ENCODE measurements around the gene RETNLB.

RETNLB gene

DNA sequence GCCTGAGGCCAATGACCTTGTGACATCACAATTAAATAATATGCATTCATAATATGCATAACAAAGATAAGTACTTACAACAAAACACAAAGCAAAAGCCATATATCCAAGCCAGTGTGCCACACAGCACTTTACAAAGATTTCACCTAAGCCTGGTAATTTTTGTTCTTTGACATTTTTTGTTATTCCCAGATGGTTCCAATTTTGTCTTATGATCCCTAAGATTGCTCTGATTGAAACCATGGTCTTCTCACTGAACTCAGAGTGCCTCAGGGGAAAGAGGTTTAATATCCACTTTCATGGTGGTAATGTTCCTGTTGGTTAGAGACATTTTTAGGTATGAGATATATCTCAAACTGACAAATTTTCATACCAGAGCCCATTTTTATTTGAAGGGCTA, 29.1 kb downstream of the RETNLB start:
- TF ChIP-seq, protein P1, sequence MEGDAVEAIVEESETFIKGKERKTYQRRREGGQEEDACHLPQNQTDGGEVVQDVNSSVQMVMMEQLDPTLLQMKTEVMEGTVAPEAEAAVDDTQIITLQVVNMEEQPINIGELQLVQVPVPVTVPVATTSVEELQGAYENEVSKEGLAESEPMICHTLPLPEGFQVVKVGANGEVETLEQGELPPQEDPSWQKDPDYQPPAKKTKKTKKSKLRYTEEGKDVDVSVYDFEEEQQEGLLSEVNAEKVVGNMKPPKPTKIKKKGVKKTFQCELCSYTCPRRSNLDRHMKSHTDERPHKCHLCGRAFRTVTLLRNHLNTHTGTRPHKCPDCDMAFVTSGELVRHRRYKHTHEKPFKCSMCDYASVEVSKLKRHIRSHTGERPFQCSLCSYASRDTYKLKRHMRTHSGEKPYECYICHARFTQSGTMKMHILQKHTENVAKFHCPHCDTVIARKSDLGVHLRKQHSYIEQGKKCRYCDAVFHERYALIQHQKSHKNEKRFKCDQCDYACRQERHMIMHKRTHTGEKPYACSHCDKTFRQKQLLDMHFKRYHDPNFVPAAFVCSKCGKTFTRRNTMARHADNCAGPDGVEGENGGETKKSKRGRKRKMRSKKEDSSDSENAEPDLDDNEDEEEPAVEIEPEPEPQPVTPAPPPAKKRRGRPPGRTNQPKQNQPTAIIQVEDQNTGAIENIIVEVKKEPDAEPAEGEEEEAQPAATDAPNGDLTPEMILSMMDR (IDR thresholded peaks at IDR 0.05; ENCODE audit: low read depth, low read length, missing control alignments): no peak
- no peak overlapping the region for H3K4me3 ChIP-seq (replicated peaks; ENCODE audit: low read depth, low read length)
- DNase-seq (ENCODE audit: extremely low read depth, low read depth): no peak

DNA sequence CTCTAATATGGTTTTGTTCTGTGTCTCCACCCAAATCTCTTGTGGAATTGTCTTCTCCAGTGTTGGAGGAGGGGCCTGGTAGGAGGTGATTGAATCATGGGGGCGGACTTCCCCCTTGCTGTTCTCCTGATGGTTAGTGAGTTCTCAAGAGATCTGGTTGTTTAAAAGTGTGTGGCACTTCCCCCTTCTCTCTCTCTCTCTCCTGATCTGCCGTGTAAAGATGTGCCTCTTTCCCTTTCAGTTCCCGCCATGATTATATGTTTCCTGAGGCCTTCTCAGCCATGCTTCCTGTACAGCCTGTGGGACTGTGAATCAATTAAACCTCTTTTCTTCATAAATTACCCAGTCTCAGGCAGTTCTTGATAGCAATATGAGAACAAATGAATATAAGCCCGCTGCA, 33.1 kb downstream of the RETNLB start:
- H3K4me3 ChIP-seq (replicated peaks; ENCODE audit: low read depth, low read length): no peak overlapping the region
- TF ChIP-seq, protein P1 (IDR thresholded peaks at IDR 0.05; ENCODE audit: low read depth, low read length, missing control alignments): no peak
- DNase-seq (ENCODE audit: extremely low read depth, low read depth): no peak

DNA sequence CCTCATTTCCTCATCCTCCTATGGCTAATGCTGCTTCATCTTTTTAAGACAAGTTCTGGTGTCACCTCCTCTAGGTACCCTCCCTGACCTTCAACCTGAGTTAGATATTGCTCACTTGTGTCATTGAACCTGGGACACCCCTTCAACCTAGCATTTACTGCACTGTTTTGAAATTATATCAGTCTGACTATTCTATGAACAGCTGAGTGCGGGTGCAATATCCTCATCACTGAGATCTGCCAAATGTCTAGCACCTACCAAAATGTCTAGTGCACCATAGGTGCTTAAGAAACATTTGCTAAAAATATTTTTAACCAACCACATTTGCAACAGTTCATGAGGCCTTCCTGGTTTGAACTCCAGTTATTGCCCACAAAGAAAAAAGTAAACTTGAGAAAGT, 34.5 kb downstream of the RETNLB start:
- TF ChIP-seq, protein P1 (IDR thresholded peaks at IDR 0.05; ENCODE audit: low read depth, low read length, missing control alignments): no peak
- DNase-seq (ENCODE audit: extremely low read depth, low read depth): no peak

DNA sequence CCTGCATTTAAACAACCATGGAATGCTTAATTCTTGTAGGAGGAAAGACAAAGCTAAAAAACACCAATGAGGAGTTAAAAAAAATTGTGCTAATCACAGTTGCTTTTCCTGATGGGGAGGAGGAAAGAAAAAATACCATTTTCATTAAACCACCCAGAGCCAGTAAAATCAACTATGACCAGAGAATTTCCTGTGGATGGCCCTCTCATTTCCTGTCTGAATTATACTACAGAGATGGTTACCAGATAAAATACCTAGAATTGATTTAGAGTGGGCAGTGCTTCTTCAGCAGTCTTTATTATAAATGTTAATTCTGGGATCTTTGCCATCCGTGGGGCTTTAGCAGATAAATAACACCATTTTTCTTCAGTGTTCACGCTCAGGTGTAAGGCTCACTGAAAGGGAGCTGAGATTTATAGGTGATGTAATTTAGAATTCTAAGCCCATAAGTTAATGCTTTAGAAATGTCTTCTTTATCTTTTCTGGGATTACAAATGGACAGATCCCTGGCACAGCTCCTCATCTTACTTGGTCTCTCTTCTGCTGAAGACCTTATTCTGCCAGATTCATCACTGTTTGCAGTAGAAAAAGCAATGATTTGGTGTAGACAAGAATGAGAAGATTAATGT, 37.9 kb downstream of the RETNLB start:
- no peak for DNase-seq (ENCODE audit: extremely low read depth, low read depth)
- no peak overlapping the region for H3K4me3 ChIP-seq (replicated peaks; ENCODE audit: low read depth, low read length)
- TF ChIP-seq, protein P1 (IDR thresholded peaks at IDR 0.05; ENCODE audit: low read depth, low read length, missing control alignments): no peak

More for the DNA sequence above, 34.5 kb downstream of the RETNLB start:
- no peak overlapping the region for H3K4me3 ChIP-seq (replicated peaks; ENCODE audit: low read depth, low read length)

DNA sequence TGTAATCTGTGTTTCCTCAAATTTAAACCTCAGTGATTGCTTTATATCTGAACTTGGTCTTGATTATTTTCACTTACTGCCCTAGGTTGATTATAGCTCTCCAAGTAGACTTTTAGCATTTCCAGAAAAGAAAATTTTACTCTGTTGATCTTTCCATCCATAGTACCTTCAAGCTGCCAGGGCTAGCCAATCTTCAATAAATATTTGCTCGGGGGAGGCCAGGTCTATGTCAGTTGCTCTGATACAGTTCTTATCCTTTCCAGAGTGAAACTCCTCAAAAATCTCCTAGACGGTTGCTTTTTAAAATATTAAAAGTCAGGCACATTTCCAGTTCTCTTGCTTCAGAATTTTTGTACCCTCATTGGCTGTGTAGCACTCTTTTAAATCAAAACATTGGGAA, 38.8 kb downstream of the RETNLB start:
- TF ChIP-seq, protein P1 (IDR thresholded peaks at IDR 0.05; ENCODE audit: low read depth, low read length, missing control alignments): no peak
- no peak for DNase-seq (ENCODE audit: extremely low read depth, low read depth)
- H3K4me3 ChIP-seq (replicated peaks; ENCODE audit: low read depth, low read length): no peak overlapping the region

DNA sequence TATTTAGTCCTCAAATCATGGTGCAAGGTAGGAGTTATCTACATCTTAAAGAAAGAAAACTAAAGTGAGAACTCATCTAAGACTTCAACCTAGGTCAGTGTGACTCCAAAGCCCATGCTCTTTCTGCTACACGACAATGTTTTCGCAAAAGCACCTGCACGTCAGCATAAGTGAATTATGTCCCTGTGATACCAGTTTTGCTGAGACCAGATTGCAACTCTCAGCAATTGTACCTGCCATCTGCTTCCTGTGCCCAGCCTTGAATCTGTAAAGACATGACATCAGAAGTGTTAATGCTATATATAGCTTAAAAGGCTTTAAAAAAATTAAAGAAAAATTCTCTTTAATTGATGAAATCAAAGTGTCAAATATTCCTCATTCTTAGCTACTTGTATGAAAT, 43.4 kb downstream of the RETNLB start:
- no peak overlapping the region for H3K4me3 ChIP-seq (replicated peaks; ENCODE audit: low read depth, low read length)
- TF ChIP-seq, protein P1 (IDR thresholded peaks at IDR 0.05; ENCODE audit: low read depth, low read length, missing control alignments): no peak
- no peak for DNase-seq (ENCODE audit: extremely low read depth, low read depth)

DNA sequence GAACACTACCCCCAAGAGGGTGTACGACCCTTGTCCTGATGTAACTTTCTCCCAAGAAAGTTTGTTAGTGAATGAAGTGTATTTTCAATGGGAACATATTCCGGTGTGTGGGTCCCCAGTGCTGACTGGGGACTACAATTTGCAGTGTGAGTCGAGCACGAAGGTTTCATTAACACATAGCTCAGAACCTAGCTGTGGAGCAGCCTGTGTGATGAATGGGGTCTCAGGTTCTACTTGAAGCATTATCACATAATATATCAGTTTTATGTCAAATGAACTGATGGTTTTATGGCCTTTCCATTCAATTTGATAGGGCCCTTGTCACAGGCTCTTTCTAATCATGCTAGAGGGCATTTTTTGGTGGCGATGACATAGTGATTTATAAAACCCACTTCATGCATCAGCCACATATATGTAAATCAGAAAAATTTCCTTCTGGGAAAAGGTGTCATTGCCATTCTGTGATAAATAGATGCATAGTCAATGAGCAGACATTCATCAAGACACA, 44.1 kb downstream of the RETNLB start:
- TF ChIP-seq, protein P1 (IDR thresholded peaks at IDR 0.05; ENCODE audit: low read depth, low read length, missing control alignments): no peak
- DNase-seq (ENCODE audit: extremely low read depth, low read depth): no peak
- H3K4me3 ChIP-seq (replicated peaks; ENCODE audit: low read depth, low read length): no peak overlapping the region

Data from HFF-Myc (cell line).